ENCODE results near the gene LYSET. TPM values are rescaled to one million over a fixed set of nuclear protein-coding genes. Genes with fewer than 3 reads are reported as not detected.

The LYSET gene
- total and polyA plus RNA-seq, 9 of the 15 experiments (the other 6 are each of a cell fraction or from before 2014, with no cell fraction given), result 7.6 to 36.6 (median 15.9) TPM

DNA sequence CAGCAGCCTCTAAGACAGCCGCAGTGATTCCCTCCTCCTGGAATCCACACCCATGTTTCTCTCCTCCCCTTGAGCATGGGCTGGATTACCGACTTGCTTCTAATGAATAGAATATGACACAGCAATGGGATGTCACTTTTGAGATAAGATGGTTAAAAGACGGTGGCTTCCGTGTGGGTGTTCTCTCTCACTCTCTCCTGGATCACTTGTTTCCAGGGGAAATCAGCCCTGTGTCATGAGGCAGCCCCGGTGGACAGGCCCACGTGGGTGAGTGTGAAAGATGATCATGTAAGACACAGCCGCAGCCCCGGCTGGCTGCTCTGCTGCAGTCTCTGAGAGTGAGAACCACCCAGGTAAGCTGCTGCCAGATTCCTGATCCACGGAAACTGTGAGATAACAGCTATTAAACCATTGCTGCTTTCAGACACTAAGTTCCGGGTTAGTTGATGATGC, 11.1 kb upstream of the LYSET start:
- no peaks in the 10 kb centered on the region for H4K20me1 ChIP-seq (replicated peaks; ENCODE audit: control insufficient read depth, insufficient read depth, low read length)
- no peaks in the 10 kb centered on the region for H3K27me3 ChIP-seq (ENCODE audit: control insufficient read depth in 2 of 2, insufficient read depth in 2 of 2, low read length in 2 of 2)
- ChIA-PET CTCF (ENCODE audit: low intra/inter-chr PET ratio) (no interaction called here), POLR2A (no interaction called here)
- in situ Hi-C loops (cut with MboI) (no loop called here), intact Hi-C loops (cut with micrococcal nuclease) (no loop called here)
- 0% methylated on average over 8 of the region's 10 CpGs for WGBS (ENCODE audit: insufficient coverage, low coverage, missing lambda C conversion rate)
- H3K79me2 ChIP-seq (ENCODE audit: control insufficient read depth, insufficient read depth, low read length), result no peaks in the 10 kb centered on the region
- peaks cover 0 to 3% of the 10 kb centered on the region in 2 experiments; a peak in 3 of 5 replicates for H3K4me1 ChIP-seq (replicated peaks in 1 of 2; ENCODE audit: control insufficient read depth in 2 of 2, insufficient read depth in 2 of 2, low read length in 2 of 2)
- H3K9ac ChIP-seq (ENCODE audit: insufficient read depth in 1 of 2, low read depth in 2 of 2, low read length in 2 of 2), result no peak overlapping the region
- H3K4me2 ChIP-seq (ENCODE audit: insufficient read depth, low read length), result peak overlapping the region; percentile 31; the same call in 1 of the 2 replicates
- no peaks in the 10 kb centered on the region for H3K9me1 ChIP-seq (ENCODE audit: control insufficient read depth, insufficient read depth, low read length)
- no TSS peak for BruUV-seq (replicated peaks)
- H2AFZ ChIP-seq (ENCODE audit: low read depth, low read length), result peak overlapping the region; percentile 74
- peak; percentile 16 to 75 (median 34) for DNase-seq (ENCODE audit: extremely low read depth in 1 of 4, low spot score in 3 of 4)
- no peak overlapping the region for H3K27ac ChIP-seq (ENCODE audit: extremely low read depth, low read depth, low read length)
- peak; percentile 89 for ATAC-seq
- H3K36me3 ChIP-seq (ENCODE audit: control insufficient read depth, insufficient read depth, low read length), result no peaks in the 10 kb centered on the region
- no peak overlapping the region for H3K4me3 ChIP-seq
- H3K9me3 ChIP-seq (replicated peaks; ENCODE audit: control insufficient read depth, insufficient read depth, low read depth, low read length), result no peaks in the 10 kb centered on the region
- peak; percentile 84 for FAIRE-seq
- TF ChIP-seq CHCHD3 (CRISPR knock-in tag; IDR thresholded peaks at IDR 0.05), result no peak
- no peak for TF ChIP-seq NCOA6 (IDR thresholded peaks at IDR 0.05)
- TF ChIP-seq ZNF121 (CRISPR knock-in tag; conservative IDR thresholded peaks at IDR 0.05), result no peak
- TF ChIP-seq CBFA2T2 (conservative IDR thresholded peaks at IDR 0.05), result 0 out of 2 replicates have a peak, but pooled peaks have one; percentile 4
- peak; percentile 73 for TF ChIP-seq NFE2 (IDR thresholded peaks at IDR 0.05; ENCODE audit: low read depth)
- no peak for TF ChIP-seq TBL1XR1 (IDR thresholded peaks at IDR 0.05; ENCODE audit: low read length in 2 of 2)
- TF ChIP-seq NRF1 (conservative IDR thresholded peaks at IDR 0.05 in 1 of 2, IDR thresholded peaks at IDR 0.05 in 1 of 2), result peak; percentile 45 to 56
- 0 out of 2 replicates have a peak, but pooled peaks have one; percentile 3 for TF ChIP-seq CBFA2T3 (IDR thresholded peaks at IDR 0.05)
- 0 out of 2 replicates have a peak, but pooled peaks have one; percentile 27 for TF ChIP-seq DPF2 (IDR thresholded peaks at IDR 0.05)
- TF ChIP-seq, protein P1, sequence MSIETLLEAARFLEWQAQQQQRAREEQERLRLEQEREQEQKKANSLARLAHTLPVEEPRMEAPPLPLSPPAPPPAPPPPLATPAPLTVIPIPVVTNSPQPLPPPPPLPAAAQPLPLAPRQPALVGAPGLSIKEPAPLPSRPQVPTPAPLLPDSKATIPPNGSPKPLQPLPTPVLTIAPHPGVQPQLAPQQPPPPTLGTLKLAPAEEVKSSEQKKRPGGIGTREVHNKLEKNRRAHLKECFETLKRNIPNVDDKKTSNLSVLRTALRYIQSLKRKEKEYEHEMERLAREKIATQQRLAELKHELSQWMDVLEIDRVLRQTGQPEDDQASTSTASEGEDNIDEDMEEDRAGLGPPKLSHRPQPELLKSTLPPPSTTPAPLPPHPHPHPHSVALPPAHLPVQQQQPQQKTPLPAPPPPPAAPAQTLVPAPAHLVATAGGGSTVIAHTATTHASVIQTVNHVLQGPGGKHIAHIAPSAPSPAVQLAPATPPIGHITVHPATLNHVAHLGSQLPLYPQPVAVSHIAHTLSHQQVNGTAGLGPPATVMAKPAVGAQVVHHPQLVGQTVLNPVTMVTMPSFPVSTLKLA (conservative IDR thresholded peaks at IDR 0.05), result peak; percentile 58 to 78; a peak in 3 of 4 replicates
- TF ChIP-seq, protein P2, sequence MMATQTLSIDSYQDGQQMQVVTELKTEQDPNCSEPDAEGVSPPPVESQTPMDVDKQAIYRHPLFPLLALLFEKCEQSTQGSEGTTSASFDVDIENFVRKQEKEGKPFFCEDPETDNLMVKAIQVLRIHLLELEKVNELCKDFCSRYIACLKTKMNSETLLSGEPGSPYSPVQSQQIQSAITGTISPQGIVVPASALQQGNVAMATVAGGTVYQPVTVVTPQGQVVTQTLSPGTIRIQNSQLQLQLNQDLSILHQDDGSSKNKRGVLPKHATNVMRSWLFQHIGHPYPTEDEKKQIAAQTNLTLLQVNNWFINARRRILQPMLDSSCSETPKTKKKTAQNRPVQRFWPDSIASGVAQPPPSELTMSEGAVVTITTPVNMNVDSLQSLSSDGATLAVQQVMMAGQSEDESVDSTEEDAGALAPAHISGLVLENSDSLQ (IDR thresholded peaks at IDR 0.05), result peak; percentile 63
- TF ChIP-seq GABPA (tag; conservative IDR thresholded peaks at IDR 0.05; ENCODE audit: low read depth), result 0 out of 2 replicates have a peak, but pooled peaks have one; percentile 22
- no peak for TF ChIP-seq SMARCA5 (IDR thresholded peaks at IDR 0.05)
- TF ChIP-seq, protein P3, sequence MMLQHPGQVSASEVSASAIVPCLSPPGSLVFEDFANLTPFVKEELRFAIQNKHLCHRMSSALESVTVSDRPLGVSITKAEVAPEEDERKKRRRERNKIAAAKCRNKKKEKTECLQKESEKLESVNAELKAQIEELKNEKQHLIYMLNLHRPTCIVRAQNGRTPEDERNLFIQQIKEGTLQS (IDR thresholded peaks at IDR 0.05), result 0 out of 2 replicates have a peak, but pooled peaks have one; percentile 23
- TF ChIP-seq, protein P3 (CRISPR knock-in tag; conservative IDR thresholded peaks at IDR 0.05), result no peak
- peak; percentile 23; the same call in 1 of the 2 replicates for TF ChIP-seq MYC (IDR thresholded peaks at IDR 0.05; ENCODE audit: low read depth, low read length)
- TF ChIP-seq MYC (CRISPR knock-in tag; IDR thresholded peaks at IDR 0.05; ENCODE audit: borderline replicate concordance, low read depth), result no peak
- TF ChIP-seq RFX5 (IDR thresholded peaks at IDR 0.05; ENCODE audit: low read depth, low read length), result peak; percentile 92
- no peak for TF ChIP-seq ZNF140 (CRISPR knock-in tag; IDR thresholded peaks at IDR 0.05)
- TF ChIP-seq TRIM24 (IDR thresholded peaks at IDR 0.05), result no peak
- TF ChIP-seq, protein P4, sequence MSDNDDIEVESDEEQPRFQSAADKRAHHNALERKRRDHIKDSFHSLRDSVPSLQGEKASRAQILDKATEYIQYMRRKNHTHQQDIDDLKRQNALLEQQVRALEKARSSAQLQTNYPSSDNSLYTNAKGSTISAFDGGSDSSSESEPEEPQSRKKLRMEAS (CRISPR knock-in tag; IDR thresholded peaks at IDR 0.05), result peak; percentile 34; the same call in 1 of the 2 replicates

Data from K562 (cell line).